Measurements from ENCODE around the gene WNT2.

The WNT2 gene

GRCh38 chr7:117320523-117320922, 2.3 kb downstream of the WNT2 start:
- no peaks in the 10 kb centered on the region for H3K36me3 ChIP-seq
- H3K4me3 ChIP-seq (ENCODE audit: low read depth, low read length) = no peak overlapping the region
- DNase-seq = no peak
- H3K27ac ChIP-seq = no peak overlapping the region
- peaks cover 3% of the 10 kb centered on the region for H3K9me3 ChIP-seq (ENCODE audit: severe bottlenecking)
- peaks cover 88% of the 10 kb centered on the region for H3K27me3 ChIP-seq (ENCODE audit: insufficient read depth, low read depth, severe bottlenecking)
- TF ChIP-seq CTCF (IDR thresholded peaks at IDR 0.05; ENCODE audit: low read depth, low read length) = no peak

GRCh38 chr7:117319181-117319580, 3.7 kb downstream of the WNT2 start:
- DNase-seq = no peak
- Histone ChIP-seq H3K36me3 (no peaks in the 10 kb centered on the region), H3K4me3 (ENCODE audit: low read depth, low read length) (no peak overlapping the region), H3K9me3 (ENCODE audit: severe bottlenecking) (peaks cover 3% of the 10 kb centered on the region), H3K27ac (no peak overlapping the region), H3K27me3 (ENCODE audit: insufficient read depth, low read depth, severe bottlenecking) (peaks cover 88% of the 10 kb centered on the region)
- no peak for TF ChIP-seq CTCF (IDR thresholded peaks at IDR 0.05; ENCODE audit: low read depth, low read length)

- Histone ChIP-seq H3K27me3 (ENCODE audit: insufficient read depth, low read depth, severe bottlenecking) (peaks cover 63% of the 10 kb centered on the region), H3K9me3 (ENCODE audit: severe bottlenecking) (no peaks in the 10 kb centered on the region), H3K27ac (no peak overlapping the region), H3K36me3 (no peaks in the 10 kb centered on the region), H3K4me3 (ENCODE audit: low read depth, low read length) (no peak overlapping the region)
- DNase-seq = no peak
- no peak for TF ChIP-seq CTCF (IDR thresholded peaks at IDR 0.05; ENCODE audit: low read depth, low read length)
Measured at GRCh38 chr7:117313582-117313981, 9.3 kb downstream of the WNT2 start.

GRCh38 chr7:117312593-117313580, 10.0 kb downstream of the WNT2 start:
- H3K27me3 ChIP-seq (ENCODE audit: insufficient read depth, low read depth, severe bottlenecking) = peaks cover 60% of the 10 kb centered on the region
- H3K4me3 ChIP-seq (ENCODE audit: low read depth, low read length) = no peak overlapping the region
- no peaks in the 10 kb centered on the region for H3K9me3 ChIP-seq (ENCODE audit: severe bottlenecking)
- no peak for DNase-seq
- no peak overlapping the region for H3K27ac ChIP-seq
- TF ChIP-seq CTCF (IDR thresholded peaks at IDR 0.05; ENCODE audit: low read depth, low read length) = no peak
- H3K36me3 ChIP-seq = no peaks in the 10 kb centered on the region

GRCh38 chr7:117308891-117309290, 14.0 kb downstream of the WNT2 start:
- TF ChIP-seq CTCF (IDR thresholded peaks at IDR 0.05; ENCODE audit: low read depth, low read length) = no peak
- H3K36me3 ChIP-seq = no peaks in the 10 kb centered on the region
- H3K4me3 ChIP-seq (ENCODE audit: low read depth, low read length) = no peak overlapping the region
- H3K9me3 ChIP-seq (ENCODE audit: severe bottlenecking) = no peaks in the 10 kb centered on the region
- H3K27me3 ChIP-seq (ENCODE audit: insufficient read depth, low read depth, severe bottlenecking) = peaks cover 50% of the 10 kb centered on the region
- no peak overlapping the region for H3K27ac ChIP-seq
- DNase-seq = no peak
